ENCODE measurements around the gene MICU1.

The MICU1 gene

GRCh38 chr10:72477463-72477862 is 148.4 kb downstream of the MICU1 start:
- no peak for TF ChIP-seq ZNF8 (CRISPR knock-in tag; IDR thresholded peaks at IDR 0.05)
- TF ChIP-seq BACH2 (CRISPR knock-in tag; IDR thresholded peaks at IDR 0.05; ENCODE audit: borderline replicate concordance), result no peak
- no peak for TF ChIP-seq CSDC2 (CRISPR knock-in tag; IDR thresholded peaks at IDR 0.05)
- no peak for TF ChIP-seq ISL1 (CRISPR knock-in tag; IDR thresholded peaks at IDR 0.05)
- TF ChIP-seq ESRRG (CRISPR knock-in tag; IDR thresholded peaks at IDR 0.05), result no peak
- no peak for TF ChIP-seq TCF4 (CRISPR knock-in tag; IDR thresholded peaks at IDR 0.05; ENCODE audit: borderline replicate concordance)
- TF ChIP-seq CREB5 (CRISPR knock-in tag; IDR thresholded peaks at IDR 0.05; ENCODE audit: low read depth), result no peak
- TF ChIP-seq, protein P1, sequence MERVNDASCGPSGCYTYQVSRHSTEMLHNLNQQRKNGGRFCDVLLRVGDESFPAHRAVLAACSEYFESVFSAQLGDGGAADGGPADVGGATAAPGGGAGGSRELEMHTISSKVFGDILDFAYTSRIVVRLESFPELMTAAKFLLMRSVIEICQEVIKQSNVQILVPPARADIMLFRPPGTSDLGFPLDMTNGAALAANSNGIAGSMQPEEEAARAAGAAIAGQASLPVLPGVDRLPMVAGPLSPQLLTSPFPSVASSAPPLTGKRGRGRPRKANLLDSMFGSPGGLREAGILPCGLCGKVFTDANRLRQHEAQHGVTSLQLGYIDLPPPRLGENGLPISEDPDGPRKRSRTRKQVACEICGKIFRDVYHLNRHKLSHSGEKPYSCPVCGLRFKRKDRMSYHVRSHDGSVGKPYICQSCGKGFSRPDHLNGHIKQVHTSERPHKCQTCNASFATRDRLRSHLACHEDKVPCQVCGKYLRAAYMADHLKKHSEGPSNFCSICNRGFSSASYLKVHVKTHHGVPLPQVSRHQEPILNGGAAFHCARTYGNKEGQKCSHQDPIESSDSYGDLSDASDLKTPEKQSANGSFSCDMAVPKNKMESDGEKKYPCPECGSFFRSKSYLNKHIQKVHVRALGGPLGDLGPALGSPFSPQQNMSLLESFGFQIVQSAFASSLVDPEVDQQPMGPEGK (CRISPR knock-in tag; IDR thresholded peaks at IDR 0.05; ENCODE audit: borderline replicate concordance), result no peak
- TF ChIP-seq PPARA (CRISPR knock-in tag; IDR thresholded peaks at IDR 0.05; ENCODE audit: borderline replicate concordance), result no peak
- TF ChIP-seq ARNTL (CRISPR knock-in tag; IDR thresholded peaks at IDR 0.05; ENCODE audit: borderline replicate concordance, low read depth), result no peak
- TF ChIP-seq TOX (CRISPR knock-in tag; IDR thresholded peaks at IDR 0.05; ENCODE audit: borderline replicate concordance), result no peak
- TF ChIP-seq CSRNP3 (CRISPR knock-in tag; IDR thresholded peaks at IDR 0.05), result no peak
- TF ChIP-seq, protein P2, sequence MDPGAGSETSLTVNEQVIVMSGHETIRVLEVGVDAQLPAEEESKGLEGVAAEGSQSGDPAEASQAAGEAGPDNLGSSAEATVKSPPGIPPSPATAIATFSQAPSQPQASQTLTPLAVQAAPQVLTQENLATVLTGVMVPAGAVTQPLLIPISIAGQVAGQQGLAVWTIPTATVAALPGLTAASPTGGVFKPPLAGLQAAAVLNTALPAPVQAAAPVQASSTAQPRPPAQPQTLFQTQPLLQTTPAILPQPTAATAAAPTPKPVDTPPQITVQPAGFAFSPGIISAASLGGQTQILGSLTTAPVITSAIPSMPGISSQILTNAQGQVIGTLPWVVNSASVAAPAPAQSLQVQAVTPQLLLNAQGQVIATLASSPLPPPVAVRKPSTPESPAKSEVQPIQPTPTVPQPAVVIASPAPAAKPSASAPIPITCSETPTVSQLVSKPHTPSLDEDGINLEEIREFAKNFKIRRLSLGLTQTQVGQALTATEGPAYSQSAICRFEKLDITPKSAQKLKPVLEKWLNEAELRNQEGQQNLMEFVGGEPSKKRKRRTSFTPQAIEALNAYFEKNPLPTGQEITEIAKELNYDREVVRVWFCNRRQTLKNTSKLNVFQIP (CRISPR knock-in tag; IDR thresholded peaks at IDR 0.05; ENCODE audit: borderline replicate concordance, low read depth), result no peak
- ATAC-seq, result no peak

DNA sequence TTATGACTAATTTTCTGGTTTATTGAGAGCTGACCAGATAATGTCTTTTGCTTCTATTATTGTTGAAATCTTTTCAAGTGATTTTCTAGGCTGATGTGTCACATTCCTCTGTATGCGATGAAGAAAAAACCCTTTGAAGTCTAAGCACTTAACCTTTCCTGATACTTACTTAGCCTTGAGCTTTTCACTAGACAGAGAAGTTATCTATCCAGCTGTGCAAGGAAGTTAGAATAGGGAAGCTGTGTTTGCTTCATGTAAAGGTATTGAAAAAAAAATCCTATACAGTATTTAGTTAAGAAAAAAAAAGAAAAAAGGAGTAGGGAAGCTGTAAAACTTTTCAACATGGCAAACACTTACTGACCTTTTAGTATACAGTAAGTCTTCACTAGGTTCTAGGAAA is 153.6 kb downstream of the MICU1 start:
- TF ChIP-seq ZNF565 (CRISPR knock-in tag; conservative IDR thresholded peaks at IDR 0.05; ENCODE audit: low read depth) (no peak), ZFP30 (CRISPR knock-in tag; IDR thresholded peaks at IDR 0.05) (no peak), BACH2 (CRISPR knock-in tag; IDR thresholded peaks at IDR 0.05; ENCODE audit: borderline replicate concordance) (no peak), PPARA (CRISPR knock-in tag; IDR thresholded peaks at IDR 0.05; ENCODE audit: borderline replicate concordance) (no peak), TSHZ2 (CRISPR knock-in tag; IDR thresholded peaks at IDR 0.05) (no peak), CREB5 (CRISPR knock-in tag; IDR thresholded peaks at IDR 0.05; ENCODE audit: low read depth) (no peak), ZNF70 (CRISPR knock-in tag; IDR thresholded peaks at IDR 0.05) (no peak), TCF4 (CRISPR knock-in tag; IDR thresholded peaks at IDR 0.05; ENCODE audit: borderline replicate concordance) (no peak), ZC3H10 (CRISPR knock-in tag; IDR thresholded peaks at IDR 0.05) (no peak), RARB (CRISPR knock-in tag; IDR thresholded peaks at IDR 0.05) (no peak), CSDC2 (CRISPR knock-in tag; IDR thresholded peaks at IDR 0.05) (no peak), ZNF8 (CRISPR knock-in tag; IDR thresholded peaks at IDR 0.05) (no peak), ZFP3 (CRISPR knock-in tag; IDR thresholded peaks at IDR 0.05) (no peak), CSRNP3 (CRISPR knock-in tag; IDR thresholded peaks at IDR 0.05) (no peak), ISL1 (CRISPR knock-in tag; IDR thresholded peaks at IDR 0.05) (no peak), OSR1 (CRISPR knock-in tag; IDR thresholded peaks at IDR 0.05) (no peak), TOX (CRISPR knock-in tag; IDR thresholded peaks at IDR 0.05; ENCODE audit: borderline replicate concordance) (no peak)
- TF ChIP-seq, protein P2 (CRISPR knock-in tag; IDR thresholded peaks at IDR 0.05; ENCODE audit: borderline replicate concordance, low read depth), result no peak
- TF ChIP-seq, protein P1 (CRISPR knock-in tag; IDR thresholded peaks at IDR 0.05; ENCODE audit: borderline replicate concordance), result no peak
- ATAC-seq, result no peak
